Measurements from ENCODE around the gene GNAZ.
"Not testable (repeated sequence)": the region's sequence is repeated elsewhere in the genome, so short reads cannot be mapped to it uniquely, and the experiment has no call there.

GNAZ gene

DNA sequence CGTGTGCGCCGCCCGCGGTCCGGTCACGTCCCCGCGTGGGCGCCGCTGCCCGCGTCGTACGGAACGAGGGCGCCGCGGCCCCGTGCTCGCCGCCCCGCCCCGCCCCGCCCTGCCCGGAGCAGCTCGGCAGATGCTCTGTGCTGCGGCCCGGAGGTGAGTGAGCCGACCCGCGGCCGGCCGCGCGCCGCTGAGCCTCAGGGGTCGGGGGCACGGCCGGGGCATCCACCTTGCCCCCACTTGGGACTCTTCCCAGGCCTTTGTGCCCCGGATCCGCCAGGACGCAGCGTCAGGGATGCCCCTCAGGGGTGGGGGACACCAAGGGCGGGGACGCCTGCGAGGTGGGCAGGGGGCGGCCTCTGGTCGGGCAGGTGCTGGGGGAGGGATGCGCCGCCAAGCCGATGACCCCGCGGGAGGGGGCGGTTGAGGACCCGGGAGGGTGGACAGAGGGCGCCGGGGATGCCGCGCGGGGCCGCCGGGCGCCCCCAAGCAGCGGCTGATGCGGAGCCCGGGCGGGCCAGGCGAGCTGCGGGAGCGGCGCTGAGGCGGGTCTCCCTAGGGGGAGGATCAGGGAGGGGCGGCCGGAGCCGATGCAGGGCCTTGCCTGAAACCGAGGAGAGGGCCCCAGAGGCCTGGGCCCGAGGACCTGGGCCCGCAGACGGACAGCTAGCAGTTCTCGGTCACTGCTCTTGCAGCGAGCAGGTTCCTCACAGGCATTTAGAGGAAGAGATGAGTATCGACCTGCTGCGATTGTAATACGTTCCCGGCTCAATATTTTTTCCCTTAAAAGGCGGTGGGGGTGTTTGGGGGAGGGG is at the start of gene GNAZ:
TSS of gene GNAZ (plus strand) at position 102 of the 812 bp plus-strand sequence. CDS start 25,177 bp downstream, outside the sequence.
- TF ChIP-seq CTCF (IDR thresholded peaks at IDR 0.05) (no peak), ZFX (IDR thresholded peaks at IDR 0.05; ENCODE audit: borderline replicate concordance) (no peak)
- peak within 1 kb of the TSS; percentile 46 for H3K27ac ChIP-seq

DNA sequence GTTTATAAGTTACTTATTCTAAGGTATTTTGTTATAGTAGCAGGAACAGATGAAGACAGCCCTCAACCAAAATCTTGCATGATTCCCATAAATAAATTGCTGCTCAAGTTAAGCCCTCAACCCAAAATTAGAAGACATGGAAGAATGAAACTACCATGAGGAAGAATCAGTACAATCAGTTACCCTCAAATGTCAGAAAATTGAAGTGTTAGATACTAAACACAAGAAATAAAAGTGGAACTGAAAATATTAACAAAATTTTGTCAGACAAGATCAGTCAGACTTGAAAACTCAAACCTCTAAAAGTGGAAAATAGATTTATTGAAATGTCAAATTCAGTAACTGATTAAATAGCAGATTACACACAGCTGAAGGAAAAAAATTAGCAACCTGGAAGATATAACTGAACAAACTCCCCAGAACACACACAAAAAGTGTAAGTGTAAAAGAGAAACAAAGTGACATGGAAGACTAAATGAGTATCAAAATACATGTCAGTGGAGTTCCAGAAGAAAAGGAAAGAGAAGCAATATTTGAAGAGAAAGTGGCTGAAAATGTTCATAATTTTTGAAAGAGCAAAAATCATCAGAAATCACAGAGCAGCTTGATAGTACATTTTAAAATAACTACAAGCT is 49.5 kb upstream of the GNAZ start:
- TF ChIP-seq ZFX (IDR thresholded peaks at IDR 0.05; ENCODE audit: borderline replicate concordance) (no peak), CTCF (IDR thresholded peaks at IDR 0.05) (no peak)
- no peak overlapping the region for H3K27ac ChIP-seq

DNA sequence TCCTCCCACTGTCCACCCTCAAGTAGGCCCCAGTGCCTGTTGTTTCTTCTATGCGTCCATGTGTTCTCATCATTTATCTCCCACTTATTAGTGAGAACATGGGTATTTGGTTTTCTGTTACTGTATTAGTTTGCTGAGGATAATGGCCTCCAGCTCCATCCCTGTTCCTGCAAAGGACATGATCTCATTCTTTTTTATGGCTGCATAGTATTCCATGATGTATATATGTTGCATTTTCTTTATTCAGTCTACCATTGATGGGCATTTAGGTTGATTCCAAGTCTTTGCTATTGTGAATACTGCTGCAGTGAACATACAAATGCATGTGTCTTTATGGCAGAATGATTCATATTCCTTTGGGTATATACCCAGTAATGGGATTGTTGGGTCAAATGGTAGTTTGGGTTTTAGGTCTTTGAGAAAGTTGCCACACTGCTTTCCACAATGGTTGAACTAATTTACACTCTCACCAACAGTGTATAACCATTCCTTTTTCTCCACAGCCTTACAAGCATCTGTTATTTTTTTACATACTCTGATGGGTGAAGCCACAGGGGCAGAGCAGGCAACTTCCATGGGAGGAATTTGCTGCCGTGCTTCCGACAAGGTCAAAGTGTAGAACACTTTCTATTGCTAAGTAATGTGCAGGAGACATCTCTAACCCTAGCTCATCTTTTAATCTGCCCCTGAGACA is 48.5 kb upstream of the GNAZ start:
- not testable (repeated sequence) for H3K27ac ChIP-seq

DNA sequence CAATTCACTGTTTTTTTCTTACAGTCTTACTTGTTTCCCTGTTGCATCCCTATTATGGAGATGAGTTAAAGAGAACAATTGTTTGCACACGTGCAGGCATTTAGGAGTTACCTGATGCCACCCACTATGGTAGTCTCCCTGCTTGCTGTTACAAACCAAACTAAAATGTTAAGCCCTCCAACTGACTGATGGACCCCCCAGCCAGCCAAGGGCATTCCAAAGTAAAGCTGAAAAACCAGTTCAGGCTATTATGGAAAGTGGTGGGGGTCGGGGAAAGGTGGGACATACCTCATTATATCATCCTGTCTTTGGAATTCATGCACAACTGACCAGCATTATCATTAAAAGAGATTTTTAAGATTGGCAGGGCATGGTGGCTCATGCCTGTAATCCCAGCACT is 47.0 kb upstream of the GNAZ start:
- TF ChIP-seq CTCF (IDR thresholded peaks at IDR 0.05) (no peak), ZFX (IDR thresholded peaks at IDR 0.05; ENCODE audit: borderline replicate concordance) (no peak)
- H3K27ac ChIP-seq: no peak overlapping the region

DNA sequence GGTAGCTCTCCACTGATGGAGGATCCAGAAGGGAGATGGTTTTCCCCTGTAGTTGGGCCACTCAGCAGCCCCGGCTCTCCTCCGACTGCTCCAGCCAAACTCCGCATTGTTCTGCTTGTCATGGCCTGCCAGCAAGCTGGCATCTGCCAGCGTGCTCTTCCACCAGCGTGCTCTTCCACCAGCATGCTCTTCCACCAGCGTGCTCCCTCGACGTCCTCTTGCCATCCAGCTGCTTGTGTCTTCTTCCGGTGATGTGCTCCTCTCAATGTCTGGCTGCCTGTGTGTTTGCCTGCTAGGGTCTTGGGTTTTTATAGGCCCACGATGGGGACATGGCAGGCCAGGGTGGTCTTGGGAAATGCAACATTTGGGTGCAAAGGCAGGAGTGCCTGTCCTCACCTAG is 43.5 kb upstream of the GNAZ start:
- H3K27ac ChIP-seq: no peak overlapping the region
- TF ChIP-seq ZFX (IDR thresholded peaks at IDR 0.05; ENCODE audit: borderline replicate concordance): no peak
- no peak for TF ChIP-seq CTCF (IDR thresholded peaks at IDR 0.05)

GRCh38 chr22:23027849-23028248 is 42.5 kb upstream of the GNAZ start:
- not testable (repeated sequence) for H3K27ac ChIP-seq

- no peak overlapping the region for H3K27ac ChIP-seq
- no peak for TF ChIP-seq CTCF (IDR thresholded peaks at IDR 0.05)
- TF ChIP-seq ZFX (IDR thresholded peaks at IDR 0.05; ENCODE audit: borderline replicate concordance): no peak
Observed at GRCh38 chr22:23029521-23030228, 40.6 kb upstream of the GNAZ start.

GRCh38 chr22:23031381-23031780 is 38.9 kb upstream of the GNAZ start:
- TF ChIP-seq CTCF (IDR thresholded peaks at IDR 0.05) (no peak), ZFX (IDR thresholded peaks at IDR 0.05; ENCODE audit: borderline replicate concordance) (no peak)
- H3K27ac ChIP-seq: no peak overlapping the region
